Spleen (tissue), 7 donors: ENCODE data around the gene DSE.

Source experiments
- POLR2A ChIP-seq, 3 donors: fragments of 450-650 bp; IDR thresholded peaks; one replicate each; pipeline ENCODE4 v1.5.1; 2017; ENCODE audit warnings: antibody characterized with exemption in 3 of 3, mild to moderate bottlenecking in 1 of 3
- POLR2AphosphoS5 ChIP-seq, 3 donors: sonication (generic); formaldehyde crosslinking; IDR thresholded peaks; one replicate each; pipeline ENCODE4 v1.5.1; 2017; ENCODE audit warnings: antibody characterized with exemption in 3 of 3
- TF ChIP-seq, protein P1 (sequence below), 11 experiments: fragments of 200-600 bp in 7 of 11; fragments of 450-650 bp in 4 of 11; sonication (generic) in 4 of 11; IDR thresholded peaks in 8 of 11; conservative IDR thresholded peaks in 3 of 11; 1 replicate in 7 of 11; 2 replicates in 4 of 11; pipeline versions ENCODE4 v1.4.0 to v1.8.0; 2016 to 2021; ENCODE audit warnings: antibody characterized with exemption in 11 of 11, inconsistent platforms in 4 of 11, mild to moderate bottlenecking in 1 of 11
- donor health status: DM: no; HTN: no; CAD: no; lungs with moderate emphysema.
- donor health status: DM: no; HTN: no; CAD: no.
- donor health status: DM: no; HTN: no; CAD: no.

DNA sequence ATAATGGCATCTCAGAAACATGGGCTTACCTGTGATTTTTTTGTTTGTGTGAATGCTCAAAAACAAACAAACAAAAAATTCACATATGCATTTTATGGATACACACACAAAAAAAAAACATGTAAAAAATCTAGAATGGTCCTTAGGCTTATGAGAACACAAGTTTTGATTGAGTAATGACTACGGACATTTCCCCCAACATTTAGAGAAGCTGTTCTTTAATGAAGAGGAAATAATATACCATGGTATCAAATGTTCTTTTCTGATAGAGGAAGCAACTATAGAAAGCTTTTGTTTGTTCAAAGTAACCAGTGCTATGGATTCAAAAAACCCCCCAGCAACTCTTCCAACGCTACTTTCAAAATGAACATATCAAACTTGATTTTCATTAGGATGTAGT, 81.8 kb downstream of the DSE start:
- TF ChIP-seq, protein P1, sequence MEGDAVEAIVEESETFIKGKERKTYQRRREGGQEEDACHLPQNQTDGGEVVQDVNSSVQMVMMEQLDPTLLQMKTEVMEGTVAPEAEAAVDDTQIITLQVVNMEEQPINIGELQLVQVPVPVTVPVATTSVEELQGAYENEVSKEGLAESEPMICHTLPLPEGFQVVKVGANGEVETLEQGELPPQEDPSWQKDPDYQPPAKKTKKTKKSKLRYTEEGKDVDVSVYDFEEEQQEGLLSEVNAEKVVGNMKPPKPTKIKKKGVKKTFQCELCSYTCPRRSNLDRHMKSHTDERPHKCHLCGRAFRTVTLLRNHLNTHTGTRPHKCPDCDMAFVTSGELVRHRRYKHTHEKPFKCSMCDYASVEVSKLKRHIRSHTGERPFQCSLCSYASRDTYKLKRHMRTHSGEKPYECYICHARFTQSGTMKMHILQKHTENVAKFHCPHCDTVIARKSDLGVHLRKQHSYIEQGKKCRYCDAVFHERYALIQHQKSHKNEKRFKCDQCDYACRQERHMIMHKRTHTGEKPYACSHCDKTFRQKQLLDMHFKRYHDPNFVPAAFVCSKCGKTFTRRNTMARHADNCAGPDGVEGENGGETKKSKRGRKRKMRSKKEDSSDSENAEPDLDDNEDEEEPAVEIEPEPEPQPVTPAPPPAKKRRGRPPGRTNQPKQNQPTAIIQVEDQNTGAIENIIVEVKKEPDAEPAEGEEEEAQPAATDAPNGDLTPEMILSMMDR (IDR thresholded peaks at IDR 0.05 in 8 of 11, conservative IDR thresholded peaks at IDR 0.05 in 3 of 11): no peak
- no peak for TF ChIP-seq POLR2AphosphoS5 (IDR thresholded peaks at IDR 0.05)
- TF ChIP-seq POLR2A (IDR thresholded peaks at IDR 0.05): no peak
